T-cell (primary cell): ENCODE data around the gene PIP4K2C. TPM values are rescaled to one million over a fixed set of nuclear protein-coding genes. Genes with fewer than 3 reads are reported as not detected.
"Not testable (repeated sequence)": the region's sequence is repeated elsewhere in the genome, so short reads cannot be mapped to it uniquely, and the experiment has no call there.

ENCODE experiments used
- ATAC-seq, 4 experiments: fragments of 200-7000 bp in 3 of 4; fragments of 150-1000 bp in 1 of 4; cut with Tn5 transposase; replicated peaks in 1 of 4; 1 replicate in 3 of 4; 2 replicates in 1 of 4; pipeline ENCODE4 v1.10.0; 2021; ENCODE audit warnings: moderate library complexity in 3 of 4, mild to moderate bottlenecking in 2 of 4, moderate number of reproducible peaks in 1 of 4
- CTCF ChIA-PET, 2 donors: fragments of 300-600 bp; sonication (Branson Sonifier 250); formaldehyde crosslinking; loops; one replicate each; lab custom pipeline; 2022; ENCODE audit warnings: antibody characterized with exemption in 2 of 2; lab: Charles Lee
- POLR2A ChIA-PET, 2 donors: fragments of 300-600 bp; sonication (Branson Sonifier 250); formaldehyde crosslinking; loops; one replicate each; lab custom pipeline; 2022; ENCODE audit warnings: antibody characterized with exemption in 2 of 2; lab: Charles Lee
- DNase-seq, 35 experiments: peaks; one replicate each; pipeline versions ENCODE4 v3.0.0 to v3.0.0-alpha.2; 2013 to 2023
- H3K27ac ChIP-seq: one replicate; pipeline ENCODE4 v1.5.1; 2013; ENCODE audit warnings: low read length
- H3K27me3 ChIP-seq, 2 experiments: replicated peaks in 1 of 2; 1 replicate in 1 of 2; 2 replicates in 1 of 2; pipeline versions ENCODE4 v1.6.1 to v1.7.0; 2013; ENCODE audit warnings: low read length in 1 of 2, mixed read lengths in 1 of 2; ENCODE audit not compliant: control insufficient read depth in 2 of 2, insufficient read depth in 2 of 2; ENCODE audit errors: extremely low read depth in 1 of 2
- H3K36me3 ChIP-seq, 2 donors: 1 replicate in 1 of 2; 2 replicates in 1 of 2; pipeline versions ENCODE4 v1.6.1 to v1.7.0; 2013; ENCODE audit warnings: low read length in 1 of 2; ENCODE audit not compliant: control insufficient read depth in 2 of 2, insufficient read depth in 1 of 2; ENCODE audit errors: extremely low read depth in 1 of 2
- H3K4me1 ChIP-seq, 2 experiments: 1 replicate in 1 of 2; 2 replicates in 1 of 2; pipeline versions ENCODE4 v1.6.1 to v1.7.0; 2013; ENCODE audit warnings: low read length in 2 of 2, mixed read lengths in 1 of 2; ENCODE audit not compliant: insufficient read depth in 2 of 2, control insufficient read depth in 1 of 2; ENCODE audit errors: extremely low read depth in 1 of 2
- H3K4me3 ChIP-seq, 2 donors: 1 replicate in 1 of 2; 2 replicates in 1 of 2; pipeline versions ENCODE4 v1.5.1 to v1.7.0; 2013; ENCODE audit warnings: mild to moderate bottlenecking in 2 of 2, low read length in 1 of 2, moderate library complexity in 1 of 2; ENCODE audit not compliant: control insufficient read depth in 1 of 2; ENCODE audit errors: extremely low read depth in 1 of 2
- H3K9me3 ChIP-seq: 2 replicates; pipeline ENCODE4 v1.7.0; 2013
- H3K27ac Mint-ChIP-seq, 2 donors: one replicate each; pipeline ENCODE4 v1.8.0; 2020 to 2021; ENCODE audit warnings: mild to moderate bottlenecking in 2 of 2, mixed read lengths in 2 of 2
- H3K27me3 Mint-ChIP-seq, 2 donors: one replicate each; pipeline ENCODE4 v1.8.0; 2021 to 2022; ENCODE audit warnings: mixed read lengths in 2 of 2
- H3K36me3 Mint-ChIP-seq: one replicate; pipeline ENCODE4 v1.8.0; 2021; ENCODE audit warnings: mixed read lengths
- H3K4me1 Mint-ChIP-seq, 3 donors: one replicate each; pipeline ENCODE4 v1.8.0; 2020 to 2022; ENCODE audit warnings: mixed read lengths in 3 of 3, mild to moderate bottlenecking in 1 of 3
- H3K4me3 Mint-ChIP-seq, 3 donors: one replicate each; pipeline ENCODE4 v1.8.0; 2020 to 2022; ENCODE audit warnings: mild to moderate bottlenecking in 3 of 3, mixed read lengths in 3 of 3, moderate library complexity in 3 of 3
- H3K9me3 Mint-ChIP-seq, 3 donors: one replicate each; pipeline ENCODE4 v1.8.0; 2020 to 2022; ENCODE audit warnings: mixed read lengths in 3 of 3
- WGBS: methylation state at CpG from one replicate; pipeline ENCODE4 v1.1.5; 2013; ENCODE audit warnings: missing lambda C conversion rate; ENCODE audit not compliant: insufficient coverage; 5-methylcytosine and 5-hydroxymethylcytosine counted together
- total RNA-seq, 35 experiments: library from RNA in 6 of 35; stranded (reverse) in 6 of 35; fragments of 120-200 nt in 1 of 35; gene quantifications; one replicate each; pipeline versions ENCODE4 v1.2.1 to v1.2.4 and lab custom pipeline; 2013 to 2026

PIP4K2C gene
- total RNA-seq, 5 donors from 2014 or later (not counting 1 experiment from before 2014, with no cell fraction given), result 21.7 to 30.9 (median 27.9) TPM

GRCh38 chr12:57615637-57616036, 24.6 kb downstream of the PIP4K2C start:
- 78% methylated on average over 5 of the region's 5 CpGs for WGBS
- no peaks in the 10 kb centered on the region for H3K9me3 Mint-ChIP-seq
- H3K27me3 Mint-ChIP-seq, result peaks cover 42 to 63% of the 10 kb centered on the region in 2 donors
- no peaks in the 10 kb centered on the region for H3K36me3 Mint-ChIP-seq
- DNase-seq, result no peak
- Histone ChIP-seq H3K27ac (no peak overlapping the region), H3K36me3 (no peaks in the 10 kb centered on the region), H3K4me1 (peaks cover 4 to 29% of the 10 kb centered on the region in 2 experiments), H3K9me3 (no peaks in the 10 kb centered on the region), H3K4me3 (no peak overlapping the region), H3K27me3 (peaks cover 11 to 90% of the 10 kb centered on the region in 2 experiments)
- H3K27ac Mint-ChIP-seq, result no peak overlapping the region
- H3K4me3 Mint-ChIP-seq, result no peak overlapping the region
- POLR2A ChIA-PET, result interaction anchor here in 1 of 2 donors (0.6 kb wide), 1 partner anchor 78 kb away, joined by 3 read pairs; no protein-coding TSS in a partner anchor
- no peak for ATAC-seq
- H3K4me1 Mint-ChIP-seq, result peaks cover 15 to 23% (median 16%) of the 10 kb centered on the region in 3 donors
- CTCF ChIA-PET, result no interaction called here

GRCh38 chr12:57616383-57617101, 25.6 kb downstream of the PIP4K2C start:
- Histone ChIP-seq H3K4me3 (no peak overlapping the region), H3K4me1 (peaks cover 6 to 29% of the 10 kb centered on the region in 2 experiments), H3K27me3 (peaks cover 11 to 90% of the 10 kb centered on the region in 2 experiments), H3K36me3 (no peaks in the 10 kb centered on the region), H3K9me3 (no peaks in the 10 kb centered on the region), H3K27ac (no peak overlapping the region)
- Mint-ChIP-seq H3K9me3 (no peaks in the 10 kb centered on the region), H3K27ac (no peak overlapping the region), H3K36me3 (no peaks in the 10 kb centered on the region), H3K4me1 (peaks cover 22 to 29% (median 22%) of the 10 kb centered on the region in 3 donors), H3K27me3 (peaks cover 51 to 71% of the 10 kb centered on the region in 2 donors), H3K4me3 (no peak overlapping the region)
- DNase-seq (no peak), ATAC-seq (no peak)
- ChIA-PET POLR2A (no interaction called here), CTCF (interaction anchor here (0.7 kb wide), 2 partner anchors 33 to 126 kb away, joined by 3 to 4 read pairs; no protein-coding TSS in a partner anchor)
- no CpG with 5 or more reads among the region's 3 CpGs for WGBS

GRCh38 chr12:57617942-57618341, 26.9 kb downstream of the PIP4K2C start:
- Mint-ChIP-seq H3K4me1 (peaks cover 26 to 31% (median 30%) of the 10 kb centered on the region in 3 donors), H3K27ac (no peak overlapping the region), H3K27me3 (peaks cover 58 to 74% of the 10 kb centered on the region in 2 donors), H3K9me3 (no peaks in the 10 kb centered on the region), H3K4me3 (no peak overlapping the region), H3K36me3 (no peaks in the 10 kb centered on the region)
- no peak for ATAC-seq
- no peaks in the 10 kb centered on the region for H3K36me3 ChIP-seq
- peaks cover 7 to 32% of the 10 kb centered on the region in 2 experiments for H3K4me1 ChIP-seq
- peaks cover 10 to 93% of the 10 kb centered on the region in 2 experiments for H3K27me3 ChIP-seq
- H3K9me3 ChIP-seq, result no peaks in the 10 kb centered on the region
- no peak overlapping the region for H3K4me3 ChIP-seq
- ChIA-PET POLR2A (no interaction called here), CTCF (no interaction called here)
- WGBS, result 47% methylated on average over 5 of the region's 11 CpGs
- no peak overlapping the region for H3K27ac ChIP-seq
- DNase-seq, result no peak

GRCh38 chr12:57618431-57618830, 27.4 kb downstream of the PIP4K2C start:
- Histone ChIP-seq H3K27me3 (peaks cover 10 to 92% of the 10 kb centered on the region in 2 experiments), H3K4me1 (peaks cover 7 to 32% of the 10 kb centered on the region in 2 experiments)
- POLR2A ChIA-PET, CTCF ChIA-PET, H3K36me3 Mint-ChIP-seq, H3K9me3 ChIP-seq, ATAC-seq, H3K4me3 Mint-ChIP-seq, H3K9me3 Mint-ChIP-seq, H3K27ac Mint-ChIP-seq, DNase-seq, H3K27ac ChIP-seq, H3K36me3 ChIP-seq, H3K4me3 ChIP-seq: not testable (repeated sequence)
- 94% methylated on average over 3 of the region's 6 CpGs for WGBS
- Mint-ChIP-seq H3K4me1 (peaks cover 26 to 31% (median 30%) of the 10 kb centered on the region in 3 donors), H3K27me3 (peaks cover 63 to 74% of the 10 kb centered on the region in 2 donors)

- DNase-seq, result no peak
- Histone ChIP-seq H3K36me3 (no peaks in the 10 kb centered on the region), H3K27me3 (peaks cover 10 to 92% of the 10 kb centered on the region in 2 experiments), H3K4me3 (peak overlapping the region in 1 of 2 donors; percentile 5), H3K9me3 (no peaks in the 10 kb centered on the region), H3K4me1 (peaks cover 7 to 32% of the 10 kb centered on the region in 2 experiments), H3K27ac (no peak overlapping the region)
- H3K36me3 Mint-ChIP-seq, result no peaks in the 10 kb centered on the region
- H3K27ac Mint-ChIP-seq, result peak overlapping the region in 1 of 2 donors; percentile 43
- WGBS, result 40% methylated on average over 2 of the region's 16 CpGs
- ATAC-seq, result no peak
- CTCF ChIA-PET, result interaction anchor here in 1 of 2 donors (0.9 kb wide), 1 partner anchor 36 kb away, joined by 3 read pairs; no protein-coding TSS in a partner anchor
- no peaks in the 10 kb centered on the region for H3K9me3 Mint-ChIP-seq
- peaks cover 26 to 31% (median 30%) of the 10 kb centered on the region in 3 donors for H3K4me1 Mint-ChIP-seq
- POLR2A ChIA-PET, result no interaction called here
- peaks cover 69 to 79% of the 10 kb centered on the region in 2 donors for H3K27me3 Mint-ChIP-seq
- peak overlapping the region in 2 of 3 donors; percentile 41 to 86 for H3K4me3 Mint-ChIP-seq
These were observed 28.0 kb downstream of the PIP4K2C start for GRCh38 chr12:57618966-57619433.

- CTCF ChIA-PET, result interaction anchor here (0.9 to 3.5 kb wide), 5 partner anchors 8 to 161 kb away, joined by 3 to 21 read pairs (median 4); partner anchors contain the start of genes ARHGEF25 (in 1 of the 2) and GLI1 (in 1 of the 2)
- H3K27me3 ChIP-seq, result peaks cover 13 to 93% of the 10 kb centered on the region in 2 experiments
- DNase-seq (peak in 8 of 35 experiments; percentile 21 to 57 (median 28)), ATAC-seq (peak; percentile 44 to 62 (median 51))
- H3K27ac ChIP-seq, result no peak overlapping the region
- H3K36me3 ChIP-seq, result no peaks in the 10 kb centered on the region
- Mint-ChIP-seq H3K27ac (peak overlapping the region in 1 of 2 donors; percentile 43), H3K27me3 (peaks cover 75 to 84% of the 10 kb centered on the region in 2 donors), H3K36me3 (no peaks in the 10 kb centered on the region), H3K9me3 (no peaks in the 10 kb centered on the region), H3K4me3 (peak overlapping the region in 2 of 3 donors; percentile 41 to 86), H3K4me1 (peaks cover 26 to 31% (median 30%) of the 10 kb centered on the region in 3 donors)
- peaks cover 7 to 32% of the 10 kb centered on the region in 2 experiments for H3K4me1 ChIP-seq
- 9% methylated on average over 37 of the region's 46 CpGs for WGBS
- peak overlapping the region in 1 of 2 donors; percentile 5 for H3K4me3 ChIP-seq
- no peaks in the 10 kb centered on the region for H3K9me3 ChIP-seq
- POLR2A ChIA-PET, result no interaction called here
These were observed 28.6 kb downstream of the PIP4K2C start for GRCh38 chr12:57619434-57620244.
